GM18909 (cell line): ENCODE results near the gene SPSB4.
"Not testable (repeated sequence)": the region's sequence is repeated elsewhere in the genome, so short reads cannot be mapped to it uniquely, and the experiment has no call there.

Experiments used
- ATAC-seq: cut with Tn5 transposase; IDR thresholded peaks from one replicate; pipeline ENCODE4 v1.9.1; 2021; ENCODE audit warnings: mild to moderate bottlenecking; ENCODE audit not compliant: unreplicated experiment, poor library complexity

The SPSB4 gene

DNA sequence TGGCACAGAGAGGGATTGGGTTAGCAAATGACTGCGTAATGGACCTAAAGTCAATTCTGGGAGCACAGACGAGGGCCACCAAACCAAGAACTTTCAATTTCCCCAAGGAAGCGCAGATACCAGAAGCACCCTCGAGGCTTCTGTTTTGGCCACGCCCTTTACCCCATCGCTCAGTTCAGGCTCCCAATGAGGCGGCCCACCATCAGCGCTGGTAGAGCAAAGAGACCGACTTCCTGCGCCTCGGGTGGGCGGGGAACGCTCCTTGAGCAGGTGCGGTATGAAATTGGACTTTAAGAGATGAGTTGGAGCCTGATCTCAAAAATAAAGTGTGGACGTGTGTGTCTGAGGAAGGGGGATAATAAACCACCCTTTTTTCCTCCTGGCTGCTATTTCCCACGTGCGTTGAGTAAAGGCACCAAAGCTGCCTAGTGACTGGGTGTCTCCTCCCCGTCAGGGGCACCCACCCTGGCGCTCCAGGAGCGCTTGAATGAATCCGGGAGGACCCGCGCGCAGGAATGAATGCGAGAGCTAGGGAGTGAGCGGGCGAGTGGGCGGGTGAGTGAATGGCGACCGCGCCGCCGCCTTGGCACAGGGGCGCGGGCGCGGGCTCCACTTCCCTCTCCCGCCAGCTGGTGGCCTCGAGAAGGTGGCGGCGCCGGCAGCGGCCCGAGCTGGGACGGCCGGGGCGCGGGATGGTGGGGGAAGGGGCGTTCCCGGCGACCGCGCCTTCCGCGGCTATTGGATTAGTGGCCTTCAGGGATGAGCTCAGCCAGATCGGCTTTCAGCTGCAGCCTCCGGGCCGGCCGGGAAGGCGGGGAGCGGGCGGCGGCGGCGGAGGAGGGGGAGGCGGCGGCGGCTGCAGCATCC is at the start of gene SPSB4:
Gene SPSB4, plus strand, starts transcription at position 772 of the 867 bp plus-strand sequence. CDS start 14,758 bp downstream, outside the sequence.
- no peak for ATAC-seq

DNA sequence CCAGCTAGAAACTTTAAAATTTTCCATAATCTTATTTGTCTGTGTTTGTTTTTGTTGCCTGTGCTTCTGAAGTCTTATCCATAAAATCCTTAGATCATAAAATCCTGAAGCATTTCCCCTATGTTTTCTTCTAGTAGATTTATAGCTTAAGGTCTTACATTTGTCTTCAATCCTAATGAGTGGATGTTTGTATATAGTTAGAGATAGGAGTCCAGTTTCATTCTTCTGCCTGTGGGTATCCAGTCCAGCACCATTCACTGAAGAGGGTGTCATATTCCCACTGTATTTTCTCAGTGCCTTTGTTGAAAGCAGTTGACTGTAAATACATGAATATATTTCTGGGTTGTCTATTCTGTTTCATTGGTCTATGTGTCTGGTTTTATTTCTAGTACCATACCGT is 44.8 kb upstream of the SPSB4 start:
- ATAC-seq, result no peak

DNA sequence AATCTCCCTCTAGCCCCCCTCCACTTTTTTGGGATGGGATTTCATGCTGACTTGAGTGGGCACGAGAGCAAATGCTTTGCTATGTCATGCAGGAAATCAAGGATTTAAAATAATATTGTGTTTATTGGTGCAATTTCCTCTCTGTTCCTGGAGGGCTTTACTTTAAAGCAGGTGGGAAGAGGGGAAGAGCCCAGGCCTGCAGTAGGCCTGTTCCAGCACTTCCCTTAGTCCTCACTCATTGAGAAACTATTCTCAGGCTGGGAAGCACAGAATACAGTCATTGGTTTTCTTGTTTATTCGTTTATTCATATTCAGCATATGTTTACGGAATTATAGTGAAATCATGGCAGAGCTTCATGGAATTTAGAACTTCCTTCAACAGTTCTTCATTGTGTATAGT is 41.7 kb upstream of the SPSB4 start:
- ATAC-seq, result no peak

DNA sequence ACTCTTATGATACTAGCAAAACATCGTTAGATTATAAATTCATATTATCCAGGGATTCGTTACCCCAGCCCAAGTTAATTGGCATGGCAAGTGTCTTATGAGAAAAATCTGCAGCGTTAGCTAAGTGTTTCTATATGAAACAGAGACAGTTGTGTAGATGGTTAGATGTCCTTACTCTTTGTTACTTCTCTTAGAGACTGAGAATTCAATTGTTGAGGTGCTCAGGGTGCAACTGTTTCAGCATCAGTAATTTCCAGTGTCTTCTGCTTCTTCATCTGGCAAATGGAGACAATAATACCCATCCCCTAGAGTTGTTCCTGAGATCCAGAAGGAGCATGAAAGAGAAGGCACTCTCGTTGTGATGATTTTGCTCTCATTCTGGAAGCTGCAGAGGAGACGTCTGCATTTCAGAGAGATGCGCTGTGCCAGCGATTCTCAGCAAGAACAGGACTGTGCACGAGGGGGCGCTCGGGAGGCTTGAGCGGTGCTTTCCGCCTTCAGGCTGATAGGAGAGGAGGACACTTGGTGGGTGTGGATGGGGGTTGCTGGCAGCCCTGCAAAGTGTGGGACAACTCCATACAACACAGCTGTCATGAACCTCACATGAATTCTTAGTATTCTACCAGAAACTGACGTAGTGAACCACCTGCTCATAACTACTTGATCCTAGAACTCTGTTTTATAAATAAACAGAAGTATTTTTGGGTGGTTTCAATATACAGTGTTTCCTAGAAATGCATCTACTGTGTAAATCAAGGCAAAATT is 39.7 kb upstream of the SPSB4 start:
- ATAC-seq, result peak; percentile 76

DNA sequence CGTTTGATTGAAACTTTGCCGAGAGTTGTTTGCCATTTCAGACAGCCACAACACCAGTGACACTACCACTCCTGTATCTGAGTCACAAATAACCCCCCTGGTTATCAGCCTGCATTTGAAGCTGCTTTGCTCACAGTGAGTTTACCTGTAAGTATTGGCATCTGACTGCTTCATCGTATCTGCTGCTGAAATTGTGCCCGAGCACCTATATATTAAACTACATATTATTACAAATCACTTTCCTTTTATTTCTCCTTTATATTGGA is 39.2 kb upstream of the SPSB4 start:
- ATAC-seq, result no peak

DNA sequence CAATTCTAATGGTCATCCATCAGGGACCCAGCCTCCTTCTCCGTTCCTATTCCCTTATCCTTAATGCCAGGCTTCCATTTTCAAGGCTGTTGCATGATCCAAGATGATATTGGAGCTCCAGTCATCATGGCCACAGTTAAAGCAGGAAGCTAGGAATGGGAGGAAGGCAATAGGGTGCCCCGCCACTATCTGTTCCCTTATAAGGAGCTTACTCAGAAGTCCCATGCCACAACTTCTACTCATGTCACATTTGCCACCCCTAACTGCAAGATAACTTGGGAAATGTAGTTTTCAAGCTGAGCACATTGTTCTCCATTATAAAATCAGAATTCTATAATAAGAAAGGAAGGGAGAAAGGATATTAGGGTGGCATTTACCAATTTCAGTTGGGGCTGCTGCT is 38.6 kb upstream of the SPSB4 start:
- ATAC-seq, result no peak

DNA sequence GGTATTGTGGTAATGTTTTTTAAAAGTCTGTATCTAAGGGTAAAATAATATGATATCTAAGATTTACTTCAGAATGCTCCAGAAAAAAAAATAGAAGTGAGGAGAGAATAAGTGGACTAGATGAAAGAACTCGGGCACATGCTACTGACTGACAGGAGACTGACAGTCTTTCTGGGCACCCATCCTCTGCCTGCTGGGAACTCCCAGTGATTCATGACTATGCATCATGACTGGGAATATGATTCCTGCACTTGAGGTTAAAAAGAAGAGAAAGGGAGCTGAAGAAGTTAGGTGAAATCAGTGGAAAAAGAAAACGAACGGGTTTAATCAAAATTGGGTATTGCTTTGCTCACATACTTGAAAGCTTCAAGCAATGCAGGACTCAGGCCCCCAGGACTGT is 35.7 kb upstream of the SPSB4 start:
- ATAC-seq, result no peak

DNA sequence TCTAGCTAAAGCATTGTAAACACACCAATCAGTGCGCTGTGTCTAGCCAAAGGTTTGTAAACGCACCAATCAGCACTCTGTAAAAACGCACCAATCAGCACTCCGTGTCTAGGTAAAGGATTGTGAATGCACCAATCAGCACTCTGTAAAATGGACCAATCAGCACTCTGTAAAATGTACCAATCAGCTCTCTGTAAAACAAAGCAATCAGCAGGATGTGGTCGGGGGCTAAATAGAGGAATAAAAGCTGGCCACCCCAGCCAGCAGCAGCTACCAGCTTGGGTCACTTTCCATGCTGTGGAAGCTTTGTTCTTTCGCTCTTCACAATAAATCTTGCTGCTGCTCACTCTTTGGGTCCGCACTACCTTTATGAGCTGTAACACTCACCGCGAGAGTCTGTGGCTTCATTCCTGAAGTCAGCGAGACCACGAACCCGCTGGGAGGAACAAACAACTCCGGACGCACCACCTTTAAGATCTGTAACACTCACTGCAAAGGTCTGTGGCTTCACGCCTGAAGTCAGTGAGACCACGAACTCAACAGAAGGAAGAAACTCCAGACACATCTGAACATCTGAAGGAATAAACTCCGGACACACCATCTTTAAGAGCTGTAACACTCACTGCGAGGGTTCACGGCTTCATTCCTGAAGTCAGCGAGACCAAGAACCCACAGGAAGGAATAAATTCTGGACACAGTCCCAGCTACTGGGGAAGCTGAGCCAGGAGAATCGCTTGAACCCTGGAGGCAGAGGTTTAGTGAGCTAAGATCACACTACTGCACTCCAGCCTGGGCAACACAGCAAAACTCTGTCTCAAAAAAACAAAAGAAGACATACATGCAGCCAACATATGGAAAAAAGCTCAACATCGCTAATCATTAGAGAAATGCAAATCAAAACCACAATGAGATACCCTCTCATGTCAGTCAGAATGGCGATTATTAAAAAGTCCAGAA is 33.5 kb upstream of the SPSB4 start:
- not testable (repeated sequence) for ATAC-seq

DNA sequence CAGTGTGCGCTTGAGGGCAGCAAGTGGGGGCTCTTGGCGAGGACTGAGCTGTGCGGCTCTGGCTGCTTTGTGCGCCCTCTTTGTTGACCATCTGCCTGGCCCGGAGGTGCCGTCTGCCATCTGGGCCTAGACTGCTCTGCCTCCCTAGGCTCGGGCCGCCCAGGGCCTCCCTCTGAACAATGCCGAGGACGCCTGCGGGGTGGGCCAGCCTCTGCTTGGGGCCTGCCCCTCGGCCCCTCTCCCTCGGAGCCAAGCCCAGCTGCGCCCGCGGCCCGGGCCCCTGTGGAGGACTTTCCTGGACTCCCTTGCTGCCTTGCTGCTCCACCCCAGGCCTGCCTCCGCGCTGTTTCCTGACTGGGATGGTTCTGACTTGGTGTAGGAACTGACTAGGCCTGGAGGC is 31.9 kb upstream of the SPSB4 start:
- no peak for ATAC-seq

DNA sequence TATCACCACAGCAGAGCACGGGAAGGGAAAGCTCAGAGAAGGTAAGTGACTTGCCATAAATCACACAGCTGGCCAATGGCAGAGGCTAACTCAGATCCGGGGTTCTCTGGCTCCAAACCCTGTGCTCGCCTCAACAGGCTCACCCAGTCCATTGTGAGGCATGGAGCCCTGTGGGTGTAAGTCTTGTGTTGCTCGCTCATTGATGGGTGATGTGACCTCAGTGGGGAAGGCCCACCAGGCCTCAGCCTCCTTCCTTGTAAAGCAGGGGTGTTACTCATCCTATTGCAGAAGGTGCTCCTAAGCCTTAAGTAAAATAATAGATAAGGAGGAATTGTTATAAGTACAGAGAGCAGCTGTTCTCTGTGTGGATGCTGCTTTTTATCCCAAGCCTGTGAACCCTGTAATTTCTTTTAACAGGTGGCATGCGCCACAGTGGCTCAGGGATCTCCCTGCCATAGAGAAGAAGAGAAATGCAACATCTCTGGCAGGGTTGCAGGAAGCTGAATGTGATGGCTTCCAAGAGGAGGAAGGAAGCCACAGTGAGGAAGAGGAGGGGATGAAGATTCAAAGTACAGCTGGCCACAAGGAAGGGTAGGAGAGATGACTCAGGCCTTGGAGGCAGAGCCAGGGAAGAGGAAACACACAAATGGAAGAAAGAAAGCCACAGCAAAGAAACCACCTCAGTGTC is 30.9 kb upstream of the SPSB4 start:
- ATAC-seq, result no peak

DNA sequence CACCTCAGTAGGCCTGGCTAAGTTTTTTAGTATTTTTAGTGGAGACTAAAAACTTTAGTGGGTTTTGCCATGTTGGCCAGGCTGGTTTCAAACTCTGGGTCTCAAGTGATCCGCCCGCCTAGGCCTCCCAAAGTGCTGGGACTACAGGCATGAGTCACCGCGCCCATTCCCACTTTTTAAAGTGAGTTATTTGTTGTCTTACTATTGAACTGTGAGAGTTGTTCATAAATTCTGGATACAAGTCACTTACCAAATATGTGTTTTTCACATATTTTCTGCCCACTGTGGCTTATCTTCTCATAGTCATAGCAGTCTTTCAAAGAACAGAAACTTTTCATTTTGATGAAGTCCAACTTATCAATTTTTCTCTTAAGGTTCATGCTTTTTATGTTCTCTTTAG is 29.9 kb upstream of the SPSB4 start:
- ATAC-seq, result no peak

DNA sequence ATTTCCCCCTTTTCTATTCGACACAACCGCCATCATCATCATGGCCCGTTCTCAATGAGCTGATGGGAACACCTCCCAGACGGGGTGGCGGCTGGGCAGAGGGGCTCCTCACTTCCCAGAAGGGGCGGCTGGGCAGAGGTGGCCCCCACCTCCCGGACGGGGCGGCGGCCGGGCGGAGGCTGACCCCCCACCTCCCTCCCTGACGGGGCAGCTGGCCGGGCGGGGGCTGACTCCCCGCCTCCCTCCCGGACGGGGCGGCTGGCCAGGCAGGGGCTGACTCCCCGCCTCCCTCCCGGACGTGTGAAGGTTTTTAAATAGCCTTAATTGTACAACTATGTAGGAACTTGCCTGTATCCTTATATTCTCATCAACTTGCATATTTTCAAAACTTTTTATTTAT is 20.9 kb upstream of the SPSB4 start:
- ATAC-seq, result no peak

DNA sequence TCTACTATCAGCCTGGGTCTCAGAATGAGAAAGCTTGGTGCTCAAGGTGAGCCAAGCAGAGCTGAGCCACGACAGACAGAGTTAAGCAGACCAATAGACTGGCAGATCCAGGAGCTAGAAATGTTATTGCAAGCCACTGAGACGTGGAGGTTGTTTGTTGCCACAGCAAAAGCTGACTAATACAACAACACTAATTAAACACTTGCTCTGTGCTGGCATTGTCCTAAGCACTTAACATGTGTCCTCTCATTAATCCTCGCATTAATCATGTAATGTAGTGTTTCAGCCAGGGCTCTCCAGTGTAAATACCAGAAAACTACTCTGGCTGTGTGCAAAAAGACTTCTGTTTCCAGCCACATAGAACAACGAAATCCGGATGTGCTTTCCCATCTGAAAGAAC is 11.6 kb upstream of the SPSB4 start:
- no peak for ATAC-seq

DNA sequence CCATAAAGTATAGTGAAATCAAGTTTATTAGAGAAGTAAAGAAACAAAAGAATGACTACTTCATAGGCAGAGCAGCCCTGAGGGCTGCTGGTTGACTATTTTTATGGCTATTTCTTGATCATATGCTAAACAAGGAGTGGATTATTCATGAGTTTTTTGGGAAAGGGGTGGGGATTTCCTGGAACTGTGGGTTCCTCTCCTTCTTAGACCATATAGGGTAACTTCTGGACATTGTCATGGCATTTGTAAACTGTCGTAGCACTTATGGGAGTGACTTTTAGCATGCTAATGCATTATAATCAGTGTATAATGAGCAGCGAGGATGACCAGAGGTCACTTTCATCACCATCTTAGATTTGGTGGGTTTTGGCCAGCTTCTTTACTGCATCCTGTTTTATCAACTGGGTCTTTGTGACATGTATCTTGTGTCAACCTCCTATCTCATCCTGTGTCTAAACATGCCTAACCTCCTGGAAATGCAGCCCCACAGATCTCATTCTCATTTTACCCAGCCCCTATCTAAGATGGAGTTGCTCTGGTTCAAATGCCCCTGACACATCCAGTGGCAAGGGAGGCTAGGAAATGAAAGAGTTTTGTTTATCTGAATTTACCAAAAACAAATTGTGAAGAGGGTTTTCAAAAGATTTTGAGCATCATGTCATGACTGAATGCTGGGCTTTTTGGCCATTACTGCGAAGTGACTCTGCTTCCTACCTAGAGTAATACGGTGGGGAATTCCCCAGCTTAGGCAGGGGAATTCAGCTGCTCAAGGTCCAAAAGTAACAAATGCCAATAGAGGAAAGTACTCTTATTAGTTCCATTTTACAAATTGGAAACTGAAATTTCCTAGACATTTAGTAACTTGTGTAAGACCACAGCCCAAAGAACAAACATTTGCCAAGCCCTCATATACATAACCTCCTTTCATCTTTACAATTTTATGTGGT is 6.2 kb upstream of the SPSB4 start:
- ATAC-seq, result no peak

DNA sequence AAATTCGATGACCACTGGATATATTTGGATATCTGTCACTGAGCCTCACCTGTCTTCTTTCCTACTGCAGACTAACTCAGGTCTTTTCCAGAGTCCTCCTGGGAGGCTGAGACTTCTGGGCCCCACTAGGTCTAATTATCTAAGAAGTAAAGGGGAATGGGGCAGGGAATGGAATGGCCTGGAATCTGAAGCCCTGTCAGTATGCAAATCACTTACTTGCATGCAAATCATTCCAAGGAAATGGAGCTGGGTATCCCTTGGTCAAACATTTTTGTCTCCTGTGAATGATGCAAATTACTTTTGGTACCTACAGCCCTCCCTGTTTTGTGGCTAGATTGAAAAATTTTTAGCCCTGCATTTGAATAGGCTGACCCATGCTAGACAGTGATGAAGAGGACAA is 5.3 kb upstream of the SPSB4 start:
- no peak for ATAC-seq

DNA sequence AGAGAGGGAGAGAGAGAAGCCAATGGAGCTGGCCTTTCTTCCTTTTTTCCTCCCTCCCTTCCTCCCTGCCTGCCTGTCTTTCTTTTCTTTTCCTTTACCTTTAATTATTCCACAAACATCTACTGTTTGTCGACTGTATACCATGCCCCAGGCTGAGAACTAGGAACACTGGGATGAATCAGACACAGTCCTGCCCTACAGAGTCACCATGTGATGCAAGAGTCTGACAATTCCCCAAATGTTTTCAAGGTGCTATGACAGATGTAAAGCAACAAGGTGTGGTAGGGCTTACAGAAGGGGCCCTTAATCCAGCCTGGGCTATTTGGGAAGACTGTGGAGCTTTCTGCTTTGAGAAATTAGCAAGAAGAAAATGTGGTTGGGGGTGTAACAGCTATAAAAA is 4.0 kb upstream of the SPSB4 start:
- ATAC-seq, result no peak

DNA sequence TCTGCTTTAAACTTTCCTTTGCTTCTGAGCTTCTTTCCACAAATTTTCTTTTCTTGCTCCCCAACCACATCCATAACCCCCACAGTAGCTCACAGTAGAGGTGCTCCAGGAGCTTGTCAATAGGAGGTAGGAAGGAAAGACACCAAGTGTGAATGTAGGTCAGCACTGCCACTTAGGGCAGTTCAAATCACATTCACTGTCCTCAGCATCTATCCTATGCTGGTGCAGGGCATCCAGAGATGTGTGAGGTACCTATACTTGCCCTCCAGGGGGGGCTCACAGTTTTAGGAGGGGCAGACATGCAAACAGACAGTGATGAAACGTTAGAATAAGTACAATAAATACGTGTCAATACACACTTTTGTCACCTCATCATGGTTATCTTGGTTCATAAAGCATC is 1.5 kb upstream of the SPSB4 start:
- ATAC-seq, result no peak

DNA sequence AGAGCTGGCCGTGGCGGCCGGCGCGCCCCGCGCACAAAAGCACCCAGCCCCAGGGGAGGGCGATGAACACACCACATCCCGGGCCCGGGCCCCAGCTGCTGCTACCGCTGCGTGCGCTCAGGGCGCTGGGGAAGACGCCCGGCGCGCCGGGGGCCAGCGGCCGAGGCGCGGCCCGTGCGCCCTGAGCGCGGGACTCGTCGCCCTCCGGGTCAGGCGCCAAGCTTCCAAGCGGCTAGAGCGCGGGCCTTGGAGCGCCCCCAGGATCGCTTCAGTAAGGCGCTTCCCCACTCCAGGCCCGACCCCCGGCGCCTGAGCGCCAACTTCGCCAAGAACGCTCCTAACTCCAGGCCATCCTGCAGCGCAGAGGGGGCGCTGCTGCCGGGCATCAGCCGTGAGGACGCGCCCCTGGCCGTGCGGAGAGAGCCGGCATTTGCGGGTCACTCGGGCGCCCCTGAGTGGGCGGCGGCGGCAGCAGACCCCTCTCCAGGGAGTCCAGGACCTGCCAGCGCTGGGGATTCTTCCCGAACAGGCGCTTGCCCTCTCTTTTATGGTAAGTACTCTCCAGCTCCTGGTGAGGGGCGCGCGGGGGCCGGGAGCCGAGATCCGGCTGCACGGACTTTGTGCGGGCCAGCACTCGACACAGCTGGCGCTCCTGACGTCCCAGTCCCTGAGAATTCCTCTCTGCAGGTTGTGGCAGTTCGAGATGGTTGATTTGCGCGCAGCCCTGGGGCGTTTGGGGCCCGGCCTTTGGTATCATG is 475 bp downstream of the SPSB4 start:
- ATAC-seq, result no peak
